ENCODE measurements around the gene TMEM135.
"Not testable (repeated sequence)": the region's sequence is repeated elsewhere in the genome, so short reads cannot be mapped to it uniquely, and the experiment has no call there.

The TMEM135 gene

DNA sequence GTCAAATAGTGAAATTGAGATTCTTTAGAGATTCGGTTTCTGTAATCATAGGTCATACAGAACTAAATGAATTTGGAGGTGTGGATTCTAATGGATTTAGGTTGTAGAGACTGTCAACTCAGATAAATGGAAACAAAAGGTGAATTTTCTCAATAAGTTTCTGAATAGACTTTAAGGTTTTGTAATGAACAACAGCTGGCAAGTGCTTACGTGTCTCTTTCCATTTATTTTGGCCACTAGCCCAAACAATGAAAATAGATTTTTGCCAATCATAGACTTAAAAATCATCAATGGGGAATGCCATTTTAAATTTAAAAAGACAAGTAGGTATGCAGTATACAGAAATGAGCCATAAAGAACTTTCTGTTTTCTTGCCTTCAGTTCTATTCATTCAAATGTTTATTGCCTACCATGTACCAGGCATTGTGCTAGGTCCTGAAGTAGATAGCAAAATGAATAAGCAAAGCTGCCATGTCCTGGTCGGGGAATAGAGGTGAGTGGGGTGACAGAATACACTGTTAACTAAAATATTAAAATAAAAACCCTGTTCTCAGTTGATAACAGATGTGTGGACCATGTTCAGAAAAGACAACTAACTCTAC is 16.9 kb upstream of the TMEM135 start:
- no peak for DNase-seq

DNA sequence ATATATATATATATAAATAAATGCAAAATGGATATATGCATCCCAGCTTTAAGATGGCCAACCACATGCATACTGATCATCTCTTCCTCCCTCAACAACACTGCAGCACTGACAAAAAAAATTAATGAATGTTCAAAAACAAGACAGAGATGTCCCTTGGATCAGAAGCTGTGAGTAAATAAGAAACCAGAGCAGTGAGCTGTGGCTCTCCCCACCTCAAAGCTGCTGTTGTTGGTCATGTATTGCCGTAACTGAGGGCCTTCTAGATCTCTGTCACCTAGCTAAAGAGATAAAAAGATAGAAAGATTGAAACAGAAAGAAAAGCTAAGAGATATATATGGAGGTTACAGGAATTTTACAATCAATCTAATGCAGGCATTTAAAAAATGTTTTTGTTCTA is 15.5 kb upstream of the TMEM135 start:
- DNase-seq = no peak

DNA sequence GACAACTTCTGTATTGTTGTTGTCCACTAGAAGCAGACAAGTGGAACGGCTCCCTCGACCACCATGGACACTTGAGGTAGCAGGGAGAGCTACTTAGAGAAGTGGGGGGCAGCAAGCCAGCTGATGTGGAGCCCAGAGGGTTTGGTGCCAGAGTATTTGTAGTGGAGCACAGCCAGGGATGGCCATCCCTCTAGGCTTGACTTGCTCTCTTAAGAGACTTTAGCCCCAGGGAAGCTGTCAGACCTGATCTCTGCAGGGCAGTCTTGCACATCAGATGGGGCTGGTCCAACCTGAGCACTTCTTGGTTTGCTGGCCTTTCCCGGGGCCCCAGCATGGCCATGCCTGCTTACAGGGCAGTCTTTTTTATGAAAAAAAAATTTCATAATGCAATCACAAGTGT is 15.0 kb upstream of the TMEM135 start:
- no peak for DNase-seq

DNA sequence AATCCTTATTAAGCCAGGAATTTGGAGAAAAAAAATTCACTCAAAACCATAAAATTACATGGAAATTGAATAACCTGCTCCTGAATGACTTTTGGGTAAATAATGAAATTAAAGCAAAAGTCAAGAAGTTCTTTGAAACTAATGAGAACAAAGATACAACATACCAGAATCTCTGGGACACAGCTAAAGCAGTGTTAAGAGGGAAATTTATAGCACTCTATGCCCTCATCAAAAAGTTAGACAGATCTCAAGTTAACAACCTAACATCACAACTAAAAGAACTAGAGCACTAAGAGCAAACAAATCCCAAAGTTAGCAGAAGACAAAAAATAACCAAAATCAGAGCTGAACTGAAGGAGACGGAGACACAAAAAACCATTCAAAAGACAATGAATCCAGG is 11.3 kb upstream of the TMEM135 start:
- DNase-seq = not testable (repeated sequence)

DNA sequence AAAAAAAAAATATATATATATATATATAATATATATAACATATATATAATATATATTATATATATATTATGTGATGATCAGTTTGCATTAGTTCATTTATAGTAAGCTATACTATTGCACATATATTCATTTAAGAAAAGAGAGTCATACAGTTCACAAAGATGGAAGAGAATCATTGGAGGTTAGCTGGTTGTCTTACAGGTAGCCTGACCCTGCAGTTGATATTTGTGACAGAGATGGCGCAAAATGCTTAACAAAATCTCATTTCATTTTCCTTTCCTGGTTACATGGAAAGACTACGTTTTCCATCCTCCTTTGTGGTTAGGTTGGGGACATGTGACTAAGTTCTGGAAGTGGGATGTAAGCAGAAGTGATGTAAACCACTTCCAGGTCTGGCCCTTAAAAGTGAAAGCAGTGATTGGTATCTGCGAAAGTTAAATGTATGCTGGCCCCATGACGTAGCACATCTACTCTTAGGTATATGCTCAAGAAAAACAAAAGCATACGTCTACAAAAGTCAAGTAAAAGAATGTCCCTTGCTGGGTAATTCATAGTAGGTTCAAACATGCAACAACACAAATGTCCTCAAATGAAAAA is 7.2 kb upstream of the TMEM135 start:
- DNase-seq = peak; percentile 29

DNA sequence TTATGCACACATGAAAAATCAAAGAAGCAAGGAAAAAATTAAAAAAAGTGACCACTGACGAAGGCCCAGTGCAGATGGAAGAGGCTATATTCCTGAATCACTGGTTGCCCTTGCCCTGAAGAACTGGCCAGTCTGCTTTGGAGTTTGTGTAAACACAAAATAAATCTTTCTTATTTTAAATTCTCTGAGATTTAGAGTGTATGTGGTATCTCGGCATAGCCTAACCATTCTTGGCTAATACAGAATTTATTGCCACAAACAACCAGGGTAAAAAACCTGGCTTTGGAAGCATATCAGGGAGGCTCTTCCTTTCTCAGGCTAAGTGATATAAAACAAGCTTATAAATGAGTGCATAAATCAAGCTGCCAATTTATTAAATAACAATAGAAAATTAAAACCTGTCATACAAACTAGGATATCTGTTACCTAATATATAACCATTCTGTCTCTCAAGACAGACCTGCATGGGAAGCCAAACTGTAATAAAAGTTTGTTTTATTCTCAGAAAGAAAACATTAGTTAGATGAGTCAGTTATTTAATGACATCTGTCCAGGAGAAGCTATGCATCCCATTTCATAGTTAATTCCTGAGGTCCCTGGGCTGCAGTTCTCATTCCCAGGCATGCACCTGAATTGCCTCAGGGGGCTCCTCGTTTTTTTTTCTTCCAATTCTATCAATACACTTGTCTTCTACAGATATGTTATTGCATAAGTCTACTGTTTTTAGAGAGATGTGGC is 6.1 kb upstream of the TMEM135 start:
- no peak for DNase-seq

DNA sequence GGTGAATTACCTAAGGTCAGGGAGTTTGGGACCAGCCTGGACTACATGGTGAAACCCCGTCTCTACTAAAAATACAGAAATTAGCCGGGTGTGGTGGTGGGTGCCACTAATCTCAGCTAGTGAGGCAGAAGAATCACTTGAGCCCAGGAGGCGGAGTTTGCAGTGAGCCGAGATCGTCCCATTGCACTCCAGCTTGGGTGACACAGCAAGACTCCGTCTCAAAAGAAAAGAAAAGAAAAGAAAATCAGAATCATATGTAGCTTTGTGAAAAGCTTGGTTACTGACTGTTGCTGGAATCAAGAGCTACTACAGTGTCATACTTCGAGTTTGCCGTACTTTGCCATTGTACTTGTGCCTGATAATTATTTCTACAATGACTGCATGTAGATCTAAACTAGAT is 4.2 kb upstream of the TMEM135 start:
- no peak for DNase-seq

DNA sequence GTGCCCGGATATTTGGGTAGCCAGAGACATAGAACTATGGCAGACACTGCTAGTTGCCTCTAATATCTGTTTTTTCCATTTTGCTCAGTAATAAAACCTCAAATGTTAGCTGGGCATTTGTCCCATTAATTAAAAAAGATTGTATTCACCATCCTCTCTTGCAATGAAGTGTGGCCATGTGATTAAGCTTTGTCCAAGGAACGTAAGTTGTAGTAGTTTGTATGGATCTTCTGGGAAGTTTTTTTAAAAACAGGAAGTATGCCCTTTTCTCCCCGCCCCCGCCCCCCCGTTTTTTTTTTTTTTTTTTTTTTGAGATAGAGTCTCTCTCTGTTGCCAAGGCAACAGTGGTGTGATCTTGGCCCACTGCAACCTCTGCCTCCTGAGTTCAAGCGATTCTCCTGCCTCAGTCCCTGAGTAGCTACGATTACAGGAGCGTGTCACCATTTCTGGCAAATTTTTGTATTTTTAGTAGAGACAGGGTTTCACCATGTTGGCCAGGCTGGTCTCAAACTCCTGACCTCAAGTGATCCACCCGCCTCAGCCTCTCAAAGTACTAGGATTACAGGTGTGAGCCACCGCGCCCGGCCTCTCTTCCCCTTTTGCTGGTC is 1.7 kb upstream of the TMEM135 start:
- DNase-seq = peak; percentile 13

DNA sequence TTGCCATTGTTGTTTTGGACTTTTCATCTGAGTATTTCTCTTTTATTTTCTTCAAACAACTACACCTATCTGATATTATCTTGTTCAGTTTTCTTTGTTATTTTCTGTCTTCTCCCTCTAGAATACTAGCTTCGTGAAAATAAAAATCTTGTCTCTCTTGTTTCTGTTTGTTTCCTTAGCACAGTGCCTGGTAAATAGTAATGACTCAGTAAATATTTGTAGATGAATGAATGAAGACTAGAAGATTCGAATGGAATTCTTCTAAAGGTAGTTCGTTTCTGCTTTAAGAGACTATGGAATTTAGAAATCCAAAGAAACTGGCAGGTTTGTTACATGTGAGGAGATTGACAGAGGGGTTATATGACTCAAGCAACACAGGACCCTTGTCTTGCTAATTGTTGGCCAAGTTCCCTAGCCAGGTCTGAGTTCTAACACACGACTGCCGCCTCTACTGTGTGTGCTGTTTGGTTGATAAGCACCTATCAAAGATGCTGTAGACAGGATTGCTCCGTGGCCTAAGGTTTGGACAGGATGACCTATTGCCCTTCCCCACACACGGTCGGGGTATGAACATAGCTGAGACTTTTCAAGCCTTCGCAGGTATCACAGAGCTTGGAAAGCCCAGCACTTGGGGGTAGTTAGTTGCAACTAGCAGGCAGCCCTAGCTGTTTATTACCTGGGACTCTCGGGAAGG is 831 bp upstream of the TMEM135 start:
- DNase-seq = no peak

DNA sequence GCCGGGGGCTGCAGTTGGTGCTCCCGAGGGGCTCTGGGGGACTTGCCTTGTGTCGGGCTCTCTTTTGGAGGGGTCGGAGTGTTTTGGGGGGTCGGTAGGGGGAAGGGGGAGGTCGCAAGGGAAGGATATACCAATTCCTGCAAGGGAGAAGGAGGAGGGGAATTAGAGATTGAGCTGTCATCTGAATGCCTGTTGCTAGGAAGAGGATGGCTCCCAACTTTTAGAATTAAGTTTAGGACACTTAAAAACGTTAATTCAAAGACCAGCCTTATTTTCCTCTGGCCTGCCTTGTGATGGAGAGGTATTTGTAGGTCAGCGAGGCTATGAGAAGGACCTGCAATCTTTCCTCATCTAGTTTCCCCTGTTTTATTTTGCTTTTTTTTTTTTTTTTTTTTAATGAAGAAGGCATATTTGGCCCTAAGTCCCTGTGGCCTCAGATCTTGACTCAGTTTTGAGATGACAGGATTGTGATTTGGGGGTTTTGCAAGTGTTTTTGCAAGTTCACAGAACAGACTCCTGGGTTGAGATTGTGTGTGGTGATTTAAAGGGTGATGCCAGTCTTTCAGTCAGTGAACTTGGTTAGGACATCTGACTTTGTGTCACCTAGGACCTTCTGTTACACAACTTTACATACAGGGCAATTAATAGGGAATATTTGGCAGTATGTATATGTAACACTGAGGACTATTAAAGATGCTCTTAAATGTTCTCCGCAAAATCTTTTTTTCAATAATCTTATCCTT is 672 bp downstream of the TMEM135 start:
- peak; percentile 24 for DNase-seq

DNA sequence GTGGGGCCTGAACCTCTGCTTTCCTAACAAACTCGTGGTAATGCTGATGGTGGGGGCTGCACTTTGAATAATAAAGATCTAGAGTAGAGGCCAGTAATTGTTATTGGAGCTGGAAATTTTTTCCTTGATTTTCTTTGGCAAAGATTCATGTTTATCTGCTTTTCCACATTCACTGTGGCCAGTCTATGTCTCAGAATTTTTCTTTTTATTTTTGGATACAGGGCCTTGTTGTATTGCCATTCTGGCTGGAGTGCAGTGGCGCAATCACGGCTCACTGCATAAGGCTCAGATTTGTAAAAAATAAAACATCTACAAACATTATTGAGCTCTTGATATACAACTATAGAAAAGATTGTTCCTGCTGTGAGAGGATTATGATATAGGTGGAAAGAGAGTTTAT is 1.6 kb downstream of the TMEM135 start:
- no peak for DNase-seq

DNA sequence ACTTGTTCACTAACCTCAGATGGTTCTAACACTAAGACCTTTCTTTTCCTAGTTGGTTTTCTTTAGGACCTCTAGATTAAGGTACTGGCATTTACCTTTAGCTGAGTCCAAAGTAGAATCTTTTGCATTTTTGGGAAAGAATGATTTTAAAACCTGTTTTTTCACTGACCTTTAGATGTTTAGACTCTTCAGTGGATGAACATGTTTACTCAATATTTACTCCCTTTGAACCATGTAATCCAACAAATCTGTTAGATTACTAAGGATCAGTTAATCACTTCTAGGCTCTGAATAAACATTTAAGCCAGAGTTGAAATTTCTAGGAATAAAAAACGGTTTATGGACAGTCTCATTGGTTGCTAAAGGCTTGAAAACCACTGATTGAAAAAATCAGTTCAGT is 6.2 kb downstream of the TMEM135 start:
- DNase-seq = no peak

DNA sequence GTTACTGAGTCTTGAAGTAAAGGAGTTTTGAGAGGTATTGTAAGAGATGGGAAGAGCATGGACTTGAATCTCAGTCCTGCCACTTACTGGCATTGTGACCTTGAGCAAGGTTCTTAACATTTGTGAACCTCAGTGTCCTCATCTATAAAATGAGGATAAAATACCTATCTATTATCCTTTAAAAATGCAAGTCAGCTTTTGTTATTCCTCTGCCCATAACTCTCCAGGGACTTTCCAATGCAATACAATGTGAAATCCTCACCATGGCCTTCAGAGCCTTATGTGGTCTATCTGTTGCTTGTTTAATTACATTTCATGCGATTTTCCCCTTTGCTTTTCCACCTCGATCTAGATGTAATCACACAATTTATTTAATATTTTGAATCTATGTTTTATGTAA is 9.1 kb downstream of the TMEM135 start:
- no peak for DNase-seq

DNA sequence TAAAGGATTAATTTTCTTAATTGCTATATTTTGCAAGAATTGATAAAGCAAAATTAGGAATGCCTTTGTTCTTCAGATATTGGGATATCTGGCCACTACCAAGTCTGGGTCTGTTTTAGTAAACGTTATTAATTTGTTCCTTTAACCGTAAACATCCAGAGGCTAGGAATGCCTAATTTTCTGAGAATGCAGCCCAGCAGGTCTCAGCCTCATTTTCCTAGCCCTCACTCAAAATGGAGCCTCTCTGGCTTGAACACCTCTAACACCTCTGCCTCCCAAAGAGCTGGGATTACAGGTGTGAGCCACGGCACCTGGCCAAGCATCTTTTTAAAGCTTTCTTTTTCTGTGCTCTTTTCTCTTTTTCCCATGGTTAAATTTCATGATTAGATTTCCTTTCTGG is 18.4 kb downstream of the TMEM135 start:
- no peak for DNase-seq

DNA sequence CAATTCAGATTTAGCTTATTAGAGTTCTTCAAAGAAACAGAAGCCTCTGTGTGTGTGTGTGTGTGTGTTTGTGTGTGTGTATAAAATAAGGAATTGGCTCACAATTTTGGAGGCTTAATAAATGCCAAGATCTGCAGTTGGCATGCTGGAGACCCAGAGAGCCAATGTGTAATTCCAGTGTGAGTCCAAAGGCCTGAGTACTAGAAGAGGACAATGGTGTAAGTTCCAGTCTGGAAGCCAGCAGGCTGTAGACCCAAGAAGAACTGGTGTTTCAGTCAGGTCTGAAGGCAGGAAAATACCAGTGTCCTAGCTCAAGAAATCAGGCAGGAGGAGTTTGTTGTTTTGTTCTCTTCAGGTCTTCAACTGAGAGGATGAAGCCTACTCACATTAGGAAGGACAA is 20.0 kb downstream of the TMEM135 start:
- DNase-seq = no peak

DNA sequence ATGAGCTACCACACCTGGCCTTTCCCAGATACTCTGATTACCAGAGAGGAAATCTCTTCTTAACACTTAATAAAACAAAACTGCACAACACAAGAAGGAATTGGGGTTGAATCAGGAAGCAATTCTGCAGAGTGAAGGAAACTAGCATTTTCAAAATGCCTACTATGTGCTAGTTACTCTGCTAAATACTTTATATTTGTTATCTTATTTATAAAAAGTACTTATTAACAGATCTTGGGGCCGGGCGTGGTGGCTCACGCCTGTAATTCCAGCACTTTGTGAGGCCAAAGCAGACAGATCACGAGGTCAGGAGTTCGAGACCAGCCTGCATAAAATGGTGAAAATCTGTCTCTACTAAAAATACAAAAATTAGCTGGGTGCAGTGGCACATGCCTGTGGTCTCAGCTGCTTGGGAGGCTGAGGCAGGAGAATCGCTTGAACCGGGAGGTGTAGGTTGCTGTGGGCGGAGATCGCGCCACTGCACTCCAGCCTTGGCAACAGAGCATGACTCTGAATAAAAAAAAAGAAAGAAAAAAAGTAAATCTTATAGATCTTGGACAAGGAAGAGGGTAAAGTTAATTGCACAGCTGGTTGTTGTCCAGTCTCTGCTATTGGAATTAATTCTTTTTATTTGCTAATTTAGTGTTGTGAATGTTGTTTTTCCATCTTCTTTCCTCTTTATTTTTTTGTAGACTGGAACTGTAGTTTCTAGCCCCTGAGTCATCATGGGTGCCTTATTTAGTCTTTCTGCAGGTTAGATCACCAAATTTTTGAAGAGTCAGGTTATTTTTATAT is 22.1 kb downstream of the TMEM135 start:
- DNase-seq = no peak

DNA sequence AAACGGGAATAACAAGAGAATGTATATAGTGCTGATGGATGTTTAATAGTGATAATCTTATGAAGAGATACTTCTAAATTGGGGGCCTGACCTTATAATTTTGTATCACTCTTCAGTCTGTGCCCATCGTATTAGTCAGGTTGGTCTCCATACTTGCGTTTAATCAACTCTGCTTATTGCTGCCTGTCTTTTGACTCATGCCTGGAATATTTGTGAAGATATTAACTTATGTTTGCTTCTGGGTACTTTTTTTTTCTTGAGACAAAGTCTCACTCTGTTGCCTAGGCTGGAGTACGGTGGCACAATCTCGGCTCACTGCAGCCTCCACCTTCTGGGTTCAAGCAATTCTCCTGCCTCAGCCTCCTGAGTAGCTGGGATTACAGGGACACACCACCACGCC is 24.0 kb downstream of the TMEM135 start:
- no peak for DNase-seq

DNA sequence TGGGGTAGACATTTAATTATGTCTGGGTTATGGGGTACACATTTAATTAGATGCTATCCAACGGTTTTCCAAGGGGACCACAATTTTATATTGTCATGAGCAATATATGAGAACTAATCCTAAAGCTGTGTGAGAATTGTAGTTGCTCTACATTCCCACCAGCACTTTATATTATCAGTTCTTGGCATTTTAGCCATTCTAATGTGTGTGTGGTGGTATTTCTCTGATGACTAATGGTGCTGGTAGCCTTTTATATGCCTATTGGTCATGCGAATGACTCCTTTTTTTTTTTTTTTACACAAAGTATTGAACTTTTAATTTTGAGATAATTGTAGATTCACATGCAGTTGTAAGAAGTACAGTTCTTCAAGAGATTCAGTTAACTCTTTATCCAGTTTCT is 26.2 kb downstream of the TMEM135 start:
- no peak for DNase-seq

DNA sequence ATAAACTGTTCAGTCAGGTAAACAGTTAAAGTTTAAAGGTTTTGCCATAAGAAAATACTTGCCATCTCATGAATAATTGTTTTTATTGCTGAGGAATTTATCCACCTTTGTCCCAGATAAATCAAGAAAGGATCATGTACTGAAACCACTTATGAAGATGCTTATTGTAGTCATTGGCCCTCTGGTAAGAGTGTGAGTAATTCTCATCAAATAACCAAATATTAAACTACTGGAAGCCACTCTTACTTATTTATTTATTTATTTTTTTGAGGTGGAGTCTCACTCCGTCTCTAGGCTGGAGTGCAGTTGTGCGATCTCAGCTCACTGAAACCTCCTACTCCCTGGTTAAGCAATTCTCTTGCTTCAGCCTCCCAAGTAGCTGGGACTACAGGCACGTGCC is 35.1 kb downstream of the TMEM135 start:
- no peak for DNase-seq

DNA sequence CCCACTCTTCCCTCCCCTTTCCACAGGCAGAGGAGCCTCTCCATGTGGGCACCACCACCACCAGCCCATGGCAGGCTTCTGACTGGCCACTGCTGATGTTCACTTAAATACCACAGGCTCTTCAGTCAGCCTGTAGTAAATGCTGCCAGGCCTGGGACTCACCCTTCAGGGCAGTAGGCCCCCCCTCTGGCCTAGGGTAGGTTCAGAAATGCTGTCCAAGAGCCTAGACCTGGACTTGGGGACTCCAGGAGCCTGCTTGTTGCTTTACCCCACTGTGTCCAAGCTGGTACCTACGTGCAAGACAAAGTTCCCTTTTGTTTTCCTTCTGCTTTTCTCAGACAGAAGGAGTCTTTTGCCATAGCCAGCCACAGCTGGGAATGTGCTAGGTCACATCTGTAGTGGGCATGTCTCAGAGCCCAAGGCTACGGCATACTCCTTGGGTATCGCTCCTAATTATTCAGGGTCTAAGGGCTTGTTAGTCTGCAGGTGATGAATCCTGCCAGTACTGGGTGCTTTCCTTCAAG is 38.6 kb downstream of the TMEM135 start:
- DNase-seq = no peak

DNA sequence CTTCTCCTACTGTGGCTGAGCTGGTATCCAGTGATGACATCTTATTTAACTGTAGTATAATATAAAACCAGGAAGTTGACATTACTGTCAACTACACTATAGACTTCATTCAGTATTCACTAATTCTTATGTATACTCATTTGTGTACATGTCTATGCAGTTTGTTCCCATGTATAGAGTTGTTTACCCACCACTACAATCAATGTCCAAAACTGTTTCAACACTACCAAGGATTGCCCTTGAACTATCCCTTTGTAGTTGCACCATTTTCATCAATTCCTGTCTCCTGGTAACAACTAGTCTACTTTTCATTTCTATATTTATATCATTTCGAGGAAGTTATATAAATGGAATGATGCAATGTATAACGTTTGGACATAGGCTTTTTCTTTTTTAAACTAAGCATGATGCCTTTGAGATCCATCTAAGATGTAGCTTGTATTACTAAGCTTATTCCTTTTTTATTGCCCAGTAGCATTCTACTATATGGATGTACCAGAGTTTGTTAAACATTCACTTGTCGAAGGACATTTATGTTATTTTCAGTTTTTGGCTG is 39.2 kb downstream of the TMEM135 start:
- no peak for DNase-seq
